H1 (cell line): ENCODE results near the gene SLC26A9. TPM values are rescaled to one million over a fixed set of nuclear protein-coding genes. Genes with fewer than 3 reads are reported as not detected.

Experiments
- CHD7 ChIP-seq: fragments of 300-600 bp; sonication (generic); IDR thresholded peaks from 2 replicates; pipeline ENCODE4 v1.7.1; 2012; ENCODE audit warnings: low read length, moderate library complexity, mild to moderate bottlenecking, inconsistent platforms; ENCODE audit not compliant: insufficient replicate concordance
- CTBP2 ChIP-seq: IDR thresholded peaks from 2 replicates; pipeline ENCODE4 v1.7.0; 2011; ENCODE audit warnings: borderline replicate concordance, mild to moderate bottlenecking, moderate library complexity, mixed read lengths, low read length; ENCODE audit not compliant: insufficient read depth, insufficient read length
- CTCF ChIP-seq, 3 experiments: IDR thresholded peaks; 1 replicate in 2 of 3; 2 replicates in 1 of 3; pipeline versions ENCODE4 v1.5.1 to v1.6.1; 2011; ENCODE audit warnings: low read length in 3 of 3, mild to moderate bottlenecking in 3 of 3, inconsistent platforms in 2 of 3, low read depth in 1 of 3, moderate library complexity in 1 of 3; ENCODE audit not compliant: insufficient read depth in 1 of 3; ENCODE audit errors: control extremely low read depth in 1 of 3
- EP300 ChIP-seq, 2 experiments: IDR thresholded peaks; 1 replicate in 1 of 2; 2 replicates in 1 of 2; pipeline ENCODE4 v1.6.1; 2011 to 2012; ENCODE audit warnings: low read depth in 2 of 2, low read length in 2 of 2, mild to moderate bottlenecking in 2 of 2, borderline replicate concordance in 1 of 2, inconsistent platforms in 1 of 2, moderate library complexity in 1 of 2
- JUND ChIP-seq: IDR thresholded peaks from 2 replicates; pipeline ENCODE4 v1.6.1; 2011; ENCODE audit warnings: mild to moderate bottlenecking, improper control_type of control experiment, low read length
- PHF8 ChIP-seq: fragments of 200-600 bp; sonication (generic); conservative IDR thresholded peaks from 2 replicates; pipeline ENCODE4 v1.7.1; 2012; ENCODE audit warnings: low read depth, mild to moderate bottlenecking, inconsistent platforms, low read length, moderate library complexity
- TAF7 ChIP-seq: optimal IDR thresholded peaks from 2 replicates; pipeline ENCODE3; 2011; ENCODE audit warnings: low read depth, mild to moderate bottlenecking, inconsistent platforms, low read length, moderate library complexity, borderline replicate concordance
- polyA plus RNA-seq, 7 experiments: library from polyadenylated mRNA; depleted of rRNA in 3 of 7; stranded (reverse) in 5 of 7; unstranded in 2 of 7; fragments of >200 nt in 5 of 7; fragments of 200-250 nt in 2 of 7; gene quantifications; 1 replicate in 5 of 7; 2 replicates in 1 of 7; 4 replicates in 1 of 7; pipeline versions ENCODE4 v1.2.1 to v1.2.3, GENCODE V29; 2011 to 2013; ENCODE audit warnings: missing spikeins in 2 of 7, mixed read lengths in 2 of 7
- total RNA-seq: library from RNA; stranded (reverse); fragmentation: NEBNext Ultra II Directional; extraction: Animal tissue kit (Norgen Biotek cat#: 25700); gene quantifications from 2 replicates; pipeline ENCODE4 v1.2.1, GENCODE V29; 2021

The SLC26A9 gene
- total and polyA plus RNA-seq, 2 of the 8 experiments (the other 6 are each of a cell fraction or from before 2014, with no cell fraction given), result not detected

- TF ChIP-seq CTBP2, result no peak
- TF ChIP-seq CTCF (IDR thresholded peaks at IDR 0.05; ENCODE audit: control extremely low read depth in 1 of 3, insufficient read depth in 1 of 3, low read depth in 1 of 3, low read length in 3 of 3), result peak; percentile 41 to 58 (median 50)
- no peak for TF ChIP-seq JUND
- no peak for TF ChIP-seq TAF7
- TF ChIP-seq EP300 (IDR thresholded peaks at IDR 0.05; ENCODE audit: borderline replicate concordance in 1 of 2, low read depth in 2 of 2, low read length in 2 of 2), result no peak
- no peak for TF ChIP-seq CHD7
- no peak for TF ChIP-seq PHF8
These were observed 3.4 kb downstream of the SLC26A9 start (continued) for GRCh38 chr1:205939690-205940330.
